Trophoblast cell (in vitro differentiated cells and primary cell): ENCODE data around the gene LSS. TPM values are rescaled to one million over a fixed set of nuclear protein-coding genes. Genes with fewer than 3 reads are reported as not detected.

Source experiments
- DNase-seq, 2 donors: peaks; one replicate each; pipeline ENCODE4 v3.0.0-alpha.2; 2016
- H2AFZ ChIP-seq: 2 replicates; pipeline ENCODE4 v1.6.1; 2013; ENCODE audit warnings: low read length, moderate library complexity, mild to moderate bottlenecking; ENCODE audit not compliant: insufficient read depth, poor library complexity
- H2AK5ac ChIP-seq: 2 replicates; pipeline ENCODE4 v1.6.1; 2013; ENCODE audit warnings: mild to moderate bottlenecking, low read length
- H2BK120ac ChIP-seq: 2 replicates; pipeline ENCODE4 v1.6.1; 2013; ENCODE audit warnings: low read length, mild to moderate bottlenecking, moderate library complexity; ENCODE audit not compliant: insufficient read depth, poor library complexity
- H2BK12ac ChIP-seq: 2 replicates; pipeline ENCODE4 v1.6.1; 2013; ENCODE audit warnings: mild to moderate bottlenecking, low read length, moderate library complexity
- H2BK5ac ChIP-seq: 2 replicates; pipeline ENCODE4 v1.6.1; 2013; ENCODE audit warnings: low read length, low read depth, moderate library complexity, mild to moderate bottlenecking; ENCODE audit not compliant: poor library complexity
- H3K14ac ChIP-seq: 2 replicates; pipeline ENCODE4 v1.6.1; 2013; ENCODE audit warnings: mild to moderate bottlenecking, low read length
- H3K18ac ChIP-seq: 2 replicates; pipeline ENCODE4 v1.6.1; 2013; ENCODE audit warnings: mild to moderate bottlenecking, low read length
- H3K23ac ChIP-seq: 2 replicates; pipeline ENCODE4 v1.6.1; 2013; ENCODE audit warnings: low read length
- H3K27ac ChIP-seq: 2 replicates; pipeline ENCODE4 v1.5.1; 2013; ENCODE audit warnings: low read depth, mild to moderate bottlenecking, inconsistent platforms, low read length, moderate library complexity
- H3K27me3 ChIP-seq: 2 replicates; pipeline ENCODE4 v1.6.1; 2013; ENCODE audit warnings: inconsistent platforms, mild to moderate bottlenecking, low read length, moderate library complexity; ENCODE audit not compliant: insufficient read depth
- H3K36me3 ChIP-seq, 2 experiments: 1 replicate in 1 of 2; 2 replicates in 1 of 2; pipeline ENCODE4 v1.6.1; 2013; ENCODE audit warnings: low read length in 2 of 2, mild to moderate bottlenecking in 2 of 2, moderate library complexity in 1 of 2; ENCODE audit not compliant: insufficient read depth in 2 of 2, control insufficient read depth in 1 of 2
- H3K4ac ChIP-seq: 2 replicates; pipeline ENCODE4 v1.6.1; 2013; ENCODE audit warnings: low read depth, mild to moderate bottlenecking, low read length, moderate library complexity
- H3K4me1 ChIP-seq, 2 experiments: 1 replicate in 1 of 2; 2 replicates in 1 of 2; pipeline ENCODE4 v1.6.1; 2013; ENCODE audit warnings: low read length in 2 of 2, mild to moderate bottlenecking in 2 of 2, moderate library complexity in 1 of 2; ENCODE audit not compliant: insufficient read depth in 2 of 2, control insufficient read depth in 1 of 2
- H3K4me2 ChIP-seq: 2 replicates; pipeline ENCODE4 v1.6.1; 2013; ENCODE audit warnings: inconsistent platforms, mild to moderate bottlenecking, low read length, moderate library complexity
- H3K4me3 ChIP-seq: 2 replicates; pipeline ENCODE4 v1.5.1; 2013; ENCODE audit warnings: mild to moderate bottlenecking, low read depth, low read length, inconsistent platforms
- H3K79me1 ChIP-seq: one replicate; pipeline ENCODE4 v1.6.1; 2013; ENCODE audit warnings: low read length
- H3K79me2 ChIP-seq: 2 replicates; pipeline ENCODE4 v1.6.1; 2013; ENCODE audit warnings: low read length, mild to moderate bottlenecking; ENCODE audit not compliant: control insufficient read depth, insufficient read depth, poor library complexity
- H3K9ac ChIP-seq: 2 replicates; pipeline ENCODE4 v1.6.1; 2013; ENCODE audit warnings: mild to moderate bottlenecking, low read length
- H3K9me3 ChIP-seq: 2 replicates; pipeline ENCODE4 v1.6.1; 2013; ENCODE audit warnings: low read depth, mild to moderate bottlenecking, control low read depth, inconsistent platforms, low read length; ENCODE audit not compliant: insufficient read depth
- H4K12ac ChIP-seq: 2 replicates; pipeline ENCODE4 v1.6.1; 2013; ENCODE audit warnings: low read depth, mild to moderate bottlenecking, low read length, moderate library complexity
- H4K8ac ChIP-seq: 2 replicates; pipeline ENCODE4 v1.6.1; 2013; ENCODE audit warnings: low read depth, mild to moderate bottlenecking, low read length, moderate library complexity
- H4K91ac ChIP-seq: one replicate; pipeline ENCODE4 v1.6.1; 2013; ENCODE audit warnings: low read depth, mild to moderate bottlenecking, low read length, moderate library complexity
- WGBS: extraction: QIAGEN DNeasy Blood & Tissue Kit; methylation state at CpG from one replicate; pipeline ENCODE4 v1.1.7; 2013; ENCODE audit warnings: missing lambda C conversion rate; ENCODE audit not compliant: insufficient read length, insufficient coverage; ENCODE audit errors: extremely low coverage; 5-methylcytosine and 5-hydroxymethylcytosine counted together
- polyA plus RNA-seq: library from polyadenylated mRNA; stranded (reverse); fragments of 200-250 nt; gene quantifications from 2 replicates; pipeline ENCODE4 v1.2.3, GENCODE V29; 2013

LSS gene
- 63.4 and 64.5 TPM in 2 replicates for polyA plus RNA-seq

- peak; percentile 93 to 99 for DNase-seq
- peak within 1 kb of the TSS; percentile 88 for H2AK5ac ChIP-seq
- peak within 1 kb of the TSS; percentile 98 for H3K4me3 ChIP-seq
- H3K14ac ChIP-seq, result peak within 1 kb of the TSS; percentile 91
- H3K27ac ChIP-seq, result peak within 1 kb of the TSS; percentile 85
- H2BK5ac ChIP-seq, result peak within 1 kb of the TSS; percentile 90
- H3K36me3 ChIP-seq, result peaks cover 8 to 17% of the 10 kb centered on the region in 2 experiments
- H3K4ac ChIP-seq, result peak within 1 kb of the TSS; percentile 83
- peak within 1 kb of the TSS; percentile 87 for H2AFZ ChIP-seq
- peak within 1 kb of the TSS; percentile 90 for H3K9ac ChIP-seq
- H3K9me3 ChIP-seq, result peaks cover 8% of the 10 kb centered on the region
- peak within 1 kb of the TSS; percentile 72 for H4K12ac ChIP-seq
- H4K8ac ChIP-seq, result peak within 1 kb of the TSS; percentile 88
- peak within 1 kb of the TSS; percentile 82 for H2BK120ac ChIP-seq
- H3K79me1 ChIP-seq, result peaks cover 13% of the 10 kb centered on the region
- H2BK12ac ChIP-seq, result peak within 1 kb of the TSS; percentile 51
- no CpG with 5 or more reads among the region's 77 CpGs for WGBS
- peaks cover 20% of the 10 kb centered on the region for H3K79me2 ChIP-seq
- peak within 1 kb of the TSS; percentile 91 for H3K18ac ChIP-seq
- peak within 1 kb of the TSS; percentile 94 for H3K4me2 ChIP-seq
- no peaks in the 10 kb centered on the region for H3K27me3 ChIP-seq
- peak within 1 kb of the TSS; percentile 92 for H4K91ac ChIP-seq
- H3K23ac ChIP-seq, result no peak within 1 kb of the TSS
- H3K4me1 ChIP-seq, result peaks cover 15 to 19% of the 10 kb centered on the region in 2 experiments
Measured at GRCh38 chr21:46228345-46229051, at the start of gene LSS. Gene LSS, minus strand, starts transcription at chr21:46228774. Its CDS starts 29 bp downstream, at chr21:46228745.

- Histone ChIP-seq H3K4me2 (no peak overlapping the region), H3K14ac (no peak overlapping the region), H4K91ac (no peak overlapping the region), H3K18ac (no peak overlapping the region), H3K4ac (no peak overlapping the region), H2BK120ac (no peak overlapping the region), H3K4me3 (no peak overlapping the region), H3K9me3 (no peaks in the 10 kb centered on the region), H3K79me2 (no peaks in the 10 kb centered on the region), H3K36me3 (peaks cover 61 to 71% of the 10 kb centered on the region in 2 experiments), H4K12ac (no peak overlapping the region), H4K8ac (no peak overlapping the region), H3K27ac (no peak overlapping the region), H2BK12ac (no peak overlapping the region), H3K4me1 (no peaks in the 10 kb centered on the region), H3K27me3 (no peaks in the 10 kb centered on the region), H2AFZ (no peak overlapping the region), H3K23ac (no peak overlapping the region), H3K79me1 (no peaks in the 10 kb centered on the region), H2AK5ac (no peak overlapping the region), H3K9ac (no peak overlapping the region), H2BK5ac (no peak overlapping the region)
- DNase-seq, result no peak
- no CpG with 5 or more reads among the region's 11 CpGs for WGBS
Measured at GRCh38 chr21:46274797-46275390, 46.3 kb upstream of the LSS start.

DNA sequence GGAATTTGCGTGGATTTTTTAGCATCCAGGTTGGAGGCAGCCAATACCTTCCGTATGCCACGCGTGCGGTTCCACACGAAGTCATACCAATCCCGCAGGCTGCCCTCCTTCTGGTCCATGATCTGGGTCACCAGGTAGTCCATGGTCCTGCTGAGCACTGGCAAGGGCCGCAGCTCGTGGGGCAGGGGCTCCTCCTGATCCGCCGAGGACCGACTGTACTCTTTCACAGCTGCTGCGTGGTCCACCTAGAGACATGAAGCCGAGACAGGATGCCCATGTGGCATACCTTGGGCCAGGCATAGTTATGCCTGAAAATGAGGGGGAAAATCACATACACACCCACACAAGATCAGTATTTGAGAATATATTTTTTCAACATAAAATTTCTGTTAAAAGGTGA, 44.8 kb upstream of the LSS start:
- Histone ChIP-seq H3K23ac (no peak overlapping the region), H2BK120ac (no peak overlapping the region), H3K4me2 (no peak overlapping the region), H2BK5ac (no peak overlapping the region), H2AK5ac (no peak overlapping the region), H3K18ac (no peak overlapping the region), H3K79me1 (no peaks in the 10 kb centered on the region), H3K4ac (no peak overlapping the region), H3K27me3 (no peaks in the 10 kb centered on the region), H4K91ac (no peak overlapping the region), H3K27ac (no peak overlapping the region), H3K4me3 (no peak overlapping the region), H3K36me3 (peaks cover 62 to 72% of the 10 kb centered on the region in 2 experiments), H4K12ac (no peak overlapping the region), H3K9me3 (no peaks in the 10 kb centered on the region), H3K79me2 (no peaks in the 10 kb centered on the region), H2BK12ac (no peak overlapping the region), H3K4me1 (no peaks in the 10 kb centered on the region), H2AFZ (no peak overlapping the region), H3K9ac (no peak overlapping the region), H4K8ac (no peak overlapping the region), H3K14ac (no peak overlapping the region)
- no CpG with 5 or more reads among the region's 14 CpGs for WGBS
- DNase-seq, result no peak

- Histone ChIP-seq H3K23ac (no peak overlapping the region), H3K9ac (no peak overlapping the region), H3K27ac (no peak overlapping the region), H3K18ac (no peak overlapping the region), H3K14ac (no peak overlapping the region), H3K4me3 (no peak overlapping the region), H2AK5ac (no peak overlapping the region), H2BK5ac (no peak overlapping the region), H3K36me3 (peaks cover 72 to 80% of the 10 kb centered on the region in 2 experiments), H2AFZ (no peak overlapping the region), H4K12ac (no peak overlapping the region), H4K8ac (no peak overlapping the region), H3K4me1 (no peaks in the 10 kb centered on the region), H3K79me1 (no peaks in the 10 kb centered on the region), H3K27me3 (no peaks in the 10 kb centered on the region), H3K79me2 (no peaks in the 10 kb centered on the region), H3K4ac (no peak overlapping the region), H2BK12ac (no peak overlapping the region), H4K91ac (no peak overlapping the region), H3K4me2 (no peak overlapping the region), H3K9me3 (no peaks in the 10 kb centered on the region), H2BK120ac (no peak overlapping the region)
- DNase-seq, result no peak
- no CpG with 5 or more reads among the region's 10 CpGs for WGBS
Measured at GRCh38 chr21:46269466-46269865, 40.9 kb upstream of the LSS start.
